Activated naive CD4-positive, alpha-beta T cell treated with anti-CD3 and anti-CD28 coated beads, Interleukin-2, amount 50 U/mL, for 24 hours (primary cell): Measurements from ENCODE around the gene SCN2B.

Source experiments
- H3K27ac Mint-ChIP-seq: one replicate; pipeline ENCODE4 v1.8.0; 2021; ENCODE audit warnings: mild to moderate bottlenecking, mixed read lengths
- H3K27me3 Mint-ChIP-seq: one replicate; pipeline ENCODE4 v1.8.0; 2021; ENCODE audit warnings: mixed read lengths
- H3K36me3 Mint-ChIP-seq: one replicate; pipeline ENCODE4 v1.8.0; 2021; ENCODE audit warnings: mixed read lengths
- H3K4me1 Mint-ChIP-seq: one replicate; pipeline ENCODE4 v1.8.0; 2021; ENCODE audit warnings: mixed read lengths
- H3K4me3 Mint-ChIP-seq: one replicate; pipeline ENCODE4 v1.8.0; 2021; ENCODE audit warnings: mild to moderate bottlenecking, mixed read lengths
- H3K9me3 Mint-ChIP-seq: one replicate; pipeline ENCODE4 v1.8.0; 2021; ENCODE audit warnings: mixed read lengths

SCN2B gene

GRCh38 chr11:118124929-118125535 is 51.4 kb downstream of the SCN2B start:
- Mint-ChIP-seq H3K4me1 (no peaks in the 10 kb centered on the region), H3K9me3 (no peaks in the 10 kb centered on the region), H3K36me3 (no peaks in the 10 kb centered on the region), H3K27ac (no peak overlapping the region), H3K27me3 (peaks cover 7% of the 10 kb centered on the region), H3K4me3 (no peak overlapping the region)

DNA sequence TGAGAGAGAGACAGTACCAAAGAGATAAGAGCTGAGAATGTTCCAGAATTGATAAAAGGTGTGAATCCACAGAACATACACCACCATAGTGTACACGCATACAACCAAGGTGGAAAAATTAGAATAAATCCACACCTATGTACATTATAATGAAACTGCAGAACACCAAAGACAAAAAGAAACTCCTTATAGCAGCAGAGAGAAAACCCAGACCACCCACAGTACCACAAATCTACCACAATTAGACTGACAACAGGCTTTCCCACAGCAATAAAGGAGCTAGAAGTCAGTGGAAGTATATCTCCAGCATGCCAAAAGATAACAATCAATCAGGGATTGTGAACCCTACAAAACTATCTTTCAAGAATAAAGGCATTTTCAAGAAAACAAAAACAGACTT is 55.6 kb downstream of the SCN2B start:
- Mint-ChIP-seq H3K27ac (no peak overlapping the region), H3K4me3 (no peak overlapping the region), H3K9me3 (no peaks in the 10 kb centered on the region), H3K27me3 (peaks cover 5% of the 10 kb centered on the region), H3K4me1 (no peaks in the 10 kb centered on the region), H3K36me3 (no peaks in the 10 kb centered on the region)

DNA sequence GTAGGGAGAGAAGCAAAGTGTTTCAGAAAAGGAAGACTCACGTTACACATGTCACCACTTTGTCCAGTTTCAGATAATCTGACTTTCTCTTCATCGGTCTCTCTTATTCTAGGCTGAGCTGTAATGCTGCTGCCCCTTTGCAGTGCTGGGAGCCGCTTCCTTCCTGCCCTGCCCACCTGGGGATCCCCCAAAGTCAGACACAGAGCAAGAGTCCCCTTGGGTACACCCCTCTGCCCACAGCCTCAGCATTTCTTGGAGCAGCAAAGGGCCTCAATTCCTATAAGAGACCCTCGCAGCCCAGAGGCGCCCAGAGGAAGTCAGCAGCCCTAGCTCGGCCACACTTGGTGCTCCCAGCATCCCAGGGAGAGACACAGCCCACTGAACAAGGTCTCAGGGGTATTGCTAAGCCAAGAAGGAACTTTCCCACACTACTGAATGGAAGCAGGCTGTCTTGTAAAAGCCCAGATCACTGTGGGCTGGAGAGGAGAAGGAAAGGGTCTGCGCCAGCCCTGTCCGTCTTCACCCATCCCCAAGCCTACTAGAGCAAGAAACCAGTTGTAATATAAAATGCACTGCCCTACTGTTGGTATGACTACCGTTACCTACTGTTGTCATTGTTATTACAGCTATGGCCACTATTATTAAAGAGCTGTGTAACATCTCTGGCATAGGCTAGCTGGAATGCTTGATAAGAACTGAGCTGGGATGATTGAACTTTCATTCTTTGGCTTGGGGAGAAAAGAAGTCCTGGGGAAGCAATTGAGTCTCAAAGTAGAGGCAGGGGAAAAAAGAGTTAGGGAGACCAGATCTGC is 58.4 kb downstream of the SCN2B start:
- H3K27me3 Mint-ChIP-seq = peaks cover 5% of the 10 kb centered on the region
- H3K4me3 Mint-ChIP-seq = no peak overlapping the region
- H3K36me3 Mint-ChIP-seq = no peaks in the 10 kb centered on the region
- H3K27ac Mint-ChIP-seq = no peak overlapping the region
- H3K9me3 Mint-ChIP-seq = no peaks in the 10 kb centered on the region
- H3K4me1 Mint-ChIP-seq = no peaks in the 10 kb centered on the region

DNA sequence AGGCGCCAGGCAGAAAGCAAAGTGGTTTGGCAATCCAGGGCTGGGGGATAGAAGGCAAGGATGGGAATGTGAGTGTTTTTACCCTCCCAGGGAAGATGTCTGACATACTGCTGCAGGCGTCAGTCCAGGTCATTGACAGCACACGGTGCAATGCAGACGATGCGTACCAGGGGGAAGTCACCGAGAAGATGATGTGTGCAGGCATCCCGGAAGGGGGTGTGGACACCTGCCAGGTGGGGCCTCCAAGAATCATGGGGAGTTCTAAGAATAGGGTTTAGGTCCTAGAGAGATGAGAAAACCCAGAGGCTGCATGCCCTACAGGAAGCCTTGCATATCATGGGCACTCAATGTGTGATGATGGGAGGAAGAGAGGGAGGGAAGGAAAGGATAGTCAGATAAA is 61.4 kb downstream of the SCN2B start:
- H3K4me3 Mint-ChIP-seq = no peak overlapping the region
- no peaks in the 10 kb centered on the region for H3K4me1 Mint-ChIP-seq
- H3K36me3 Mint-ChIP-seq = no peaks in the 10 kb centered on the region
- H3K27ac Mint-ChIP-seq = no peak overlapping the region
- no peaks in the 10 kb centered on the region for H3K9me3 Mint-ChIP-seq
- H3K27me3 Mint-ChIP-seq = peaks cover 2% of the 10 kb centered on the region

GRCh38 chr11:118114266-118114665 is 62.2 kb downstream of the SCN2B start:
- Mint-ChIP-seq H3K27me3 (peaks cover 2% of the 10 kb centered on the region), H3K36me3 (no peaks in the 10 kb centered on the region)

GRCh38 chr11:118112711-118113430 is 63.6 kb downstream of the SCN2B start:
- Mint-ChIP-seq H3K27ac (no peak overlapping the region), H3K27me3 (peaks cover 2% of the 10 kb centered on the region), H3K4me3 (no peak overlapping the region), H3K36me3 (no peaks in the 10 kb centered on the region), H3K9me3 (no peaks in the 10 kb centered on the region), H3K4me1 (no peaks in the 10 kb centered on the region)

More at GRCh38 chr11:118114266-118114665, 62.2 kb downstream of the SCN2B start:
- H3K4me3 Mint-ChIP-seq = no peak overlapping the region
- H3K9me3 Mint-ChIP-seq = no peaks in the 10 kb centered on the region
- H3K4me1 Mint-ChIP-seq = no peaks in the 10 kb centered on the region
- no peak overlapping the region for H3K27ac Mint-ChIP-seq
